NCI-H1436 (cell line): ENCODE measurements around the gene SPSB1.

Experiments
- DNase-seq: peaks from one replicate; lab custom pipeline; 2025; lab: John Stamatoyannopoulos, UW

Gene SPSB1

DNA sequence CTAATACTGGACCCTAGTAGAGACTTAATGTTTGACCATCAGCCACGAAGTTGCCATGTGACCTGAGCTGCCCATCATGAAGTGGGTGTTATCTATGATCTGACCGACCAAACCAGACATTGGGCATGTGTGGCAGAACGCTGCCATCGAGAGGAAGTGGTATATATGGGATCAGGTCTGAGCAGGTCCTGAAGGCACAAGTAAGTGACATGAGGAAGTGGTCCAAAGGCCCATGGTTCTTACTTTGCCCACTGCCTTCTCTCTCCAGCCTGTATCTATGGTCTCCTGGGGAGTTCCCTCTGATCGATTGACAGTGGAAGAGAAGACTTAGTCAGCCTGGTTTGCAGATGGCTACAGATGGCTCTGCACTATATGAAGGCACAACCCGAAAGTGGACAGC, 7.9 kb downstream of the SPSB1 start:
- no peak for DNase-seq

- DNase-seq: no peak
These were observed 10.2 kb downstream of the SPSB1 start for GRCh38 chr1:9302745-9303524.

- no peak for DNase-seq
These were observed 11.2 kb downstream of the SPSB1 start for GRCh38 chr1:9303916-9304315.

- no peak for DNase-seq
These were observed 12.5 kb downstream of the SPSB1 start for GRCh38 chr1:9305216-9305615.

- no peak for DNase-seq
These were observed 13.3 kb downstream of the SPSB1 start for GRCh38 chr1:9306006-9306405.

DNA sequence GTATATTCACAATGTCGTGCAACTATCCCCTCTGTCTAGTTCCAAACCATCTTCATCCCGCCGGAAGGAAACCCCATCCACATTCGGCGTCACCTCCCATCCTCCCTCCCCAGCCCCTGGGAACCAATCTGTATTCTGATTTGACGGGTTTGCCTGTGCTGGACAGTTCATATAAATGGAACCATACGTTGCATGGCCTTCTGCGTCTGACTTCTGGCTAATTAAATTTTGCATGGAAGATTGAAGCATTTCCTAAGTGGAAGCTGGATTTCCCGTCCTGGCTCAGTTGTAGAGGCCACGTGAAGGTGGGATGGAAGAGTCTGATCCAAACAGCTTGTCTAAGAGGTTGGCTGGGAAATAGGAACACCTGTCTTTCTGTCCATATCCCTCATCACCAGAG, 14.6 kb downstream of the SPSB1 start:
- DNase-seq: no peak

GRCh38 chr1:9308236-9308785, 15.6 kb downstream of the SPSB1 start:
- DNase-seq: no peak

GRCh38 chr1:9309080-9309479, 16.4 kb downstream of the SPSB1 start:
- no peak for DNase-seq

DNA sequence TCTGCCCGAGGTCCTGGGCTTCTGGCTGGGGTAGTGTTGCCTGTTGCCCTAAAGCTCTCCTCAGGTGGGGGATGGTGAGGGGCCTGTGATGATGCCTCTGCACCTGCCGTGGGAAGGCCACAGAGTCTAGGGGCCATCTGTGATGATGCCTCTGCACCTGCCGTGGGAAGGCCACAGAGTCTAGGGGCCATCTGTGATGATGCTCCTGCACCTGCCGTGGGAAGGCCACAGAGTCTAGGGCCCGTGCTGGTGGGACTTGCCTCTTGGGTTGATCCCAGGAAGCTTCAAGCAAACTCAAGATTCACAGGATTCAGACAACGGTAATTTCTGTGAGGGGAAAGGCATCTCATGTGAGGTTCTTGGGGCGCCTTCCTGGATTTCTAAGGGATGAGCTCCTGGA, 17.3 kb downstream of the SPSB1 start:
- DNase-seq: no peak

- no peak for DNase-seq
These were observed 18.3 kb downstream of the SPSB1 start for GRCh38 chr1:9311029-9311428.

GRCh38 chr1:9311479-9311878, 18.8 kb downstream of the SPSB1 start:
- no peak for DNase-seq

GRCh38 chr1:9312168-9312720, 19.6 kb downstream of the SPSB1 start:
- DNase-seq: no peak

DNA sequence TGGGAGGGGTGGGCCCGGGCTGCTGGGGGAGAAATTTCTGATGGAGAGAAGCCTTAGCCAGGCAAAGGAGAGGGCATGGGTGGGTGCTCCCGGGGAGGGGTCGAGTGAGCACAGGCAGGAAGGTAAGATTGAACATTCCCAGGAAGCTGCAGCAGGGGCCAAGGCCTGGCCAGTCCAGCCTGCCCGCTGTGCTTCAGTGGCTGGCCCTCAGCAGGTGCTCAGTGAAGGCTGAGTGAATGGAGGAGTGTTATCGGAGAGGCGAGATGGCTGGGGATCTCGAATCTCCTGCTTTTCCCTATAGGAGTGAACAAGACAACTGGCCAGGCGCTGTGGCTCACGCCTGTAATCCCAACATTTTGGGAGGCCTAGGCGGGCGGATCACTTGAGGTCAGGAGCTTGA, 20.9 kb downstream of the SPSB1 start:
- DNase-seq: no peak

DNA sequence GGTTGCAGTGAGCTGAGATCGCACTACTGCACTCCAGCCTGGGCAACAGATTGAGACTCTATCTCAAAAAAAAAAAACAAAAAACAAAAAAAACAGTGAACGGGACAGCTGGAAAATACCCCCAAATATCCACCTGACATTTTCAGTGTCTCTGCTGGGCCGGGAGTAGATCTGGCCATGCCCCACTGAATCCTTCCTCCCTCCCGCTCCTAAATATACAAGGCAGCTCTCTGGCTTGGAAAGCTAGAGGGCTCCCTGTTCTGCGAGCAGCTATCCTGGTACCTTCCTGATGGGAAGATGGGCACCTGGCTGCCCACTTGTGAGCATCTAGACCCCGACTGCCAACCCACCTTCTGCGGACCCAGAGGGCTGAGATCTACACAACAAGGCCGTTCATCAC, 21.4 kb downstream of the SPSB1 start:
- DNase-seq: no peak

GRCh38 chr1:9314711-9315379, 22.2 kb downstream of the SPSB1 start:
- no peak for DNase-seq

DNA sequence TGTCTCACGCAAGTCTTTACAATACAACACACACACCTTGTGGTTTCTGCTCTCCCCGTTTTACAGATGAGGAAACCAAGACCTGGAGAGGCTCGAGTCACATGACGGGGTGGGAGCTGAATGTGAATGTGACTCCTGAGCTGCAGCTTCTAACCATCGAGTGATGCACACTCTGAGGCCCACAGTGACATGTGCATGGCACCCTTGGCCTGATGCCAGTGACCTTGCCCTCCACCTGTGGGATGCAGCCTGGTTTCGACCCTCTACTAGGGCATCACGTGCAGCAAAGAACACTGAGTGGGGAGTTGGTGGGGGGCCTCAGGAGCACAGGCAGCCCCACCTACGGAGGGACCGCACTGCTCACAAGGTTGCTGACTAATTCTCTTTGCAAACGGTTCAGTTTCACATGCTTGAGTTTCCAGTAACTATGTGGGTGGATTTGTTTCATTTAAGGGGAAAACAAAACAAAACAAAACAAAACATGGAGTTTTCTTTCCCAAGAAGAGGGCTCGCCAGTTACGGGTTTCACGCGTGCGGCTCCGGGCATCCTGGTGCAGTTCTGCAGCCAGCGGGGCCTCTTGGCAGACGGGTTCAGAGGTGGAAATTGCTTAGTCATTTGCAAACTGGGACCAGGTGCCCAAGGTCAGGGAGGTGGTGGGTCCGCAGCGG, 22.9 kb downstream of the SPSB1 start:
- no peak for DNase-seq

GRCh38 chr1:9316080-9316444, 23.4 kb downstream of the SPSB1 start:
- DNase-seq: no peak

DNA sequence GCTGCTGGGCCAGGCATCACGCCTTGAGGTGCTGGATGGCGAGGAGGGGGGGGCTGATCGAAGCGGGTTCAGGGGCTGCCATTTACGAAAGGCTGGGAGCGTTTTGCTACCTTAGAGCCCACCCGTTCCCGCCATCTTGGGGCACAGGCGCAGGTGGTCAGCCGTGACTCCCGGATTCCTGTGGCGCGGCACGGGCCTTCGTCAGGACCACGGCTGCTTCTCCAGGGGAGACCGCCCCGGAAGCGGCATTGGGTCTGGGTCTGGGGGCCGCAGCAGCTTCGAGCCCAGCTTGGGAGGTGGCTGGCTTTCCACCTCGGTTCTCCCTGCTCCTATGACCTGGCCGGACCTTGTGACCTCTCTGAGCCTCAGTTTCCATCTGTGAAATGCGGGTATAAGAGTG, 23.8 kb downstream of the SPSB1 start:
- no peak for DNase-seq

DNA sequence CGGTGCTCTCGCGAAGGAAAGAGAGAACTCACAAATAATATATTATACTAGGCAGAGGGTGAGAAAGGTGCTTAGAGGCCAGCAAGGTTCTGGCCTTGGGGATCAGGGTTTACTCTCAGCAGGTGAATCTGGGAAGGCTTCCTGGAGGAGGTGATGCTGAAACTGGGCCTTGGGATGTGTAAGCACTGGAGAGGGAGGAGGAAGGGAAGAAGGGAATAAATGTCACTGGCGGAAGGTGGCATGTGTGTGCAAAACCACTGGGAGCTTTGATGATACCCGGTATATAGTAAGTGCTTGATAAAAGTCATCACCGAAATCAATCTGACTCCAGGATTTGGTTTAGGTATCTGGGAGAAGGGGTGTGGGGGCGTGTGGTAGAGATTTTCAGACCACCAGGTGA, 24.4 kb downstream of the SPSB1 start:
- DNase-seq: no peak

DNA sequence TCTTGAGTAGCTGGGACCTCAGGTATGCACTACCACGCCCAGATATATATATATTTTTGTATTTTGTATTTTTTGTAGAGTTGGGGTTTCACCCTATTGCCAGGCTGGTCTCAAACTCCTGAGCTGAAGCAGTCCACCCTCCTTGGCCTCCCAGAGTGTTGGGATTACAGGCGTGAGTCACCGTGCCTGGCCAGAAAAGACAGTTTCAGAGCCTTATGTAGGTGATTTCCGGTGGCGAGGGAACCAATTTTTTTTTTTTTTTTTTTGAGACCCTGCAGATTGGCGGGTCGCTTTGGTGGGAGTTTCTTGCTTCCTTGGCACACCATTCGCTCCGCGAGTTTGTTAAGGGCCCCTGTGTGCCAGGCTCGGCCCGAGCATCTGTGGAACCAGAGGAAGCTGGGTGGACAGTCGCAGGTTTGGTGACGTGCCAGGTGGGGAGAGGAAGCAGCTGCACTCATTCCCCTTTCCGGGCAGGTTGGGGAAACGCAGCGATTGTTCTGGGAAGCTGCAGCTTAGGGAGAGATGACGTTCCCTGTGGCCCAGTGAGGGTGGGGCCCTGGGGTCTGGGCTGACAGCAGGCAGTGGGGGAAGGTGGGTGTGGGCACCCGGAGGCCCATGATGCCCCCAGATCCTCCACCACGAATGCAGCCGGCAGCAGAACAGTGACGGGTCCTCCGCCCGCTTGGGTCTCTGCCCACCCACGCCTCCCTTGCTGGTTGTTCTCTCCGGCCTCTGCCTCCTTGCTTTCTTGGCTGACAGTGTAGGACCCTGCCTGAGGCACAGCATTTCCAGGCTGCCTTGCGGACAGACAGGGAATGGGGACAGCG, 25.1 kb downstream of the SPSB1 start:
- no peak for DNase-seq

GRCh38 chr1:9319208-9319788, 26.6 kb downstream of the SPSB1 start:
- DNase-seq: no peak
